Medulla oblongata (tissue), 1 donor: Measurements from ENCODE around the gene CDH23.

Experiments used
- DNase-seq: peaks from one replicate; pipeline ENCODE4 v3.0.0-alpha.2; 2015; ENCODE audit errors: extremely low spot score

Gene CDH23

DNA sequence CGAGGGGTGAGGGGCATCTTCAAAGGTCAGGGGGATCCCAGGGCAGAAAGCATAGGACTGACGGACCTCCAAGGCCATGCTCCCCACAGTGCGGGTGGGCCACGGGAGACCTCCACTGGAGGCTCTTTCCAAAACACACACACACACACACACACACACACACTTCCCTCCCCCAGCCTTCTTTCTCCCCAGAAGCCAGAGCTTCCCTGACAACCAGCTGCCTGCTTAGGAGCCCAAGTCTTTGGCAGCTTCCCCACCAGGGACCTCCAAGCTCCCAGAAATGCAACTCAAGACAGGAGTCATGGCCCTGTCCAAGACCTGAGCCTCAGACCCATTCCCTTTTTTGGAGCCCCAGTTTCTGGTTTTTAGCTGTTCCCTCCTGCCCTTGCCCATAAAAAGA is 323.6 kb downstream of the CDH23 start:
- DNase-seq: peak; percentile 50

DNA sequence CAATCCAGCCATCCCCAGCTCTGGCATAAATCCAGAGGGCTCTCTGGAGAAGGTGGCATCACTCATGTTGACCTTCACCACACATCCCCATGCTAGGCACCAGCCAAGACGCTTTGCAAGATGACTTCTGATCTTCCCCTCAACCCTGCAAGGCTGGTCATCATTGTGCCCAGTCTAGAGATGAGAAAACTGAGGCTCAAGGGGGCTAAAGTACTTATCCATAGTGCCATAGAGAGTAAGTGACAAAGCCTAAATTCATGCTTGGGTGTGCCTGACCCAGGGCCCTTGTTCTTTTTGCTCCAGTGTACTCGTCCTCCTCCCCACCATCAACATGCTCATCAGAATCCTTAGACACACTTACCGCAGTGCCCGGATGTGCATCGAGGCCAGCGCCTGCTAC is 324.6 kb downstream of the CDH23 start:
- DNase-seq: no peak

DNA sequence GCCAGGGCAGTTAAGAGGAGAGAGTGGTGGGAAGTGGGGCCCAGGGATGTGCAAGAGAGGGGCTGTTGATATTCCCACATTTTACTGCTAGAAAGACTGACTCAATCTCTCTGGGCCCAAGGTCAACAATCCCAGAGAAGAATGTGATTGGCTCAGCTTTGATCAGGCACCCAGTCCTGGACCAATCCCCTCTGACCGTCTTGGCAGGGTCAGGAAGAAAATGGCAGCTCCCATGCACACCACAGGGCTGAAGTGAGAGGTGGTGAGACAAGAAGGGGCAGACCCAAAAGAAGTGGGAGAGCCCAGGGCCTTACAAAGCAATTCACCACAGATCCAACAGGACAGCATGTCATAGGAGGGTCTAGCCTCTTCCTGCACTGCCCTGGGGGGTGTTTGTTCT is 326.1 kb downstream of the CDH23 start:
- no peak for DNase-seq

GRCh38 chr10:71723311-71723710 is 326.6 kb downstream of the CDH23 start:
- DNase-seq: no peak

DNA sequence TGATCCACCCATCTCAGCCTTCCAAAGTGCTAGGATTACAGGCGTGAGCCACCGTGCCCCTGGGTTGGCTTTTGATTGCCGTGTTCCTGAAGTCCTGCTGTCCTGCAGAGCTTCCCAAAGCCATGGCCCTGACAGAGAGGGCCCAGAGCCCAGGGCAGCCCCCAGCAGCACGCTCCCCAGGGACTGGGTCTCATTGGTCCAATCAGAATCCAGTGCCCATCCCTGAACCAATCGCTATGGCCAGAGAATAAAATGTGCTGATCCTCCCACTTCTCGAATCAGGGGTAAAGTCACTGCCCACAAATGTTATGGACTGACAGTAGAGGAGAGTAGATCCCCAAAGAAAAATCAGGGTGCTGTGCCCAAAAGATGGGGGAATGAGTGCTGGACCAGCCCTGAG is 327.8 kb downstream of the CDH23 start:
- no peak for DNase-seq

DNA sequence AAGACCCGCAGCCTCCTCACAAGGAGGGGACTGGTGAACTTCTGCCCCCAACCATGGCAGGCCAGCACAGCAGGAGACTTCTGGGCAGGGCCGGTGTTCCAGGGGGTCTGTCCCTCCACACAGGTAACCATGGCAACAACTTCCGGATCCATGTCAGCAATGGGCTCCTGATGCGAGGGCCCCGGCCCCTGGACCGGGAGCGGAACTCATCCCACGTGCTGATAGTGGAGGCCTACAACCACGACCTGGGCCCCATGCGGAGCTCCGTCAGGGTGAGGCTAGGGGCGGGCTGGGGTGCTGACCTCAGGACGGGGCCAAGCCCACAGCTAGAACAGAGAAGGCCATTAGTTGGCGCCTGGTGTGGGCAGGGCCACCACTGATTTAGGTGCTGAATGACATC is 328.5 kb downstream of the CDH23 start:
- DNase-seq: no peak

DNA sequence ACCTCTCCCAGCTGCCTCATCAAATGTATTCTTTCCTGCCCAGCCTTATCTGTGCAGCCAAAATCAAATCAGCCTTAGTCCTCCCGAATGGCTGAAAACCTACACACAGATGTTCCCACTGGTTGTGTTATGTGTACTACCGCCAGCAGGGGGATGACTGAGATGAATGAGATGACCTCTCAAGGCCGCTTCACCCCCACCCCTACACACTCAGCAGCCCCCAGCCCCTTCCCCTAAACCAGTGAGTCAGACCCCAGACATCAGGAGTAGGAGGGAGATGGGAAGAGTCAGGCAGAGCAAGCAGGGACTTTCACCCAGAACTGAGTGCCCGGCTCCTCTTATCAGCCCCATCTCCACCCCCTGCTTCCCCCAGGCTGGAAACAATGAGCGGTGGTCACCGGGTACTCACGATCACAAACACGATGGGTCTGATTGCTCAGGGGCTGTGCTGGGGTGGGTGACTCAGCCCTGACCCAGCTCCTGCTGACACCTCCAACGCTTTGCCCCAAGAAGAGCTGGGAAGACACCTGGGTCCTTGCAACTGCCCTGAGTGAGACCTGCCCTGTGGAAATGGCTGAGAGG is 329.4 kb downstream of the CDH23 start:
- no peak for DNase-seq

GRCh38 chr10:71726580-71727104 is 329.9 kb downstream of the CDH23 start:
- no peak for DNase-seq

DNA sequence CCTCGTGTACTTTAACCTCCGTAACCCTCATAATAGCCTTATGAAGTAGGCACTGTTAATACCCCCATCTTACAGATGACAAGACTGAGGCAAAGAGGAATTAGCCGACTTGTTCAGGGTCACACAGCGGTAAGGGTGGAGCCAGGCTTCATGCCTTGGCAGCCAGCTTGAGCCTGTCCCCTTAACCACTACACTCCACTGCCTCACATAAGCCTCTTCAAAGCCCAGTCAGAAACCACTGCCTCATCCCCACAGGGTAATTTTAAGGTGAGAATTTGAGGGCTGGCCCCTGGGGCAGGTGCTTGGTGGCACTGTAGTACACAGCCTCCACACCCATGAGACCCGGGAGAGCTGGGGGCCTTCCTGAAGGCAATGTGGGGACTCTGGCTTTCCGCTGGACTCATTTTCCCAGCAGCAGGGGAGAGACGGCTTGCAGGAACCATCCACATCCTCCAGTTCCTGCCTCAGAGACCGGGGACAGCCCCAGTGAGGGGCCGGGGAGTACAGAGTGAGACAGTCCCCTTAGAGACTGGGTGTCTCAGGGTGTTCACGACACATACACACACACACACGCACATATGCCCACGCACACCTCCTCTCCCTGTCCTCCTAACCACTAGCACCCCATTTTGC is 330.5 kb downstream of the CDH23 start:
- DNase-seq: no peak

DNA sequence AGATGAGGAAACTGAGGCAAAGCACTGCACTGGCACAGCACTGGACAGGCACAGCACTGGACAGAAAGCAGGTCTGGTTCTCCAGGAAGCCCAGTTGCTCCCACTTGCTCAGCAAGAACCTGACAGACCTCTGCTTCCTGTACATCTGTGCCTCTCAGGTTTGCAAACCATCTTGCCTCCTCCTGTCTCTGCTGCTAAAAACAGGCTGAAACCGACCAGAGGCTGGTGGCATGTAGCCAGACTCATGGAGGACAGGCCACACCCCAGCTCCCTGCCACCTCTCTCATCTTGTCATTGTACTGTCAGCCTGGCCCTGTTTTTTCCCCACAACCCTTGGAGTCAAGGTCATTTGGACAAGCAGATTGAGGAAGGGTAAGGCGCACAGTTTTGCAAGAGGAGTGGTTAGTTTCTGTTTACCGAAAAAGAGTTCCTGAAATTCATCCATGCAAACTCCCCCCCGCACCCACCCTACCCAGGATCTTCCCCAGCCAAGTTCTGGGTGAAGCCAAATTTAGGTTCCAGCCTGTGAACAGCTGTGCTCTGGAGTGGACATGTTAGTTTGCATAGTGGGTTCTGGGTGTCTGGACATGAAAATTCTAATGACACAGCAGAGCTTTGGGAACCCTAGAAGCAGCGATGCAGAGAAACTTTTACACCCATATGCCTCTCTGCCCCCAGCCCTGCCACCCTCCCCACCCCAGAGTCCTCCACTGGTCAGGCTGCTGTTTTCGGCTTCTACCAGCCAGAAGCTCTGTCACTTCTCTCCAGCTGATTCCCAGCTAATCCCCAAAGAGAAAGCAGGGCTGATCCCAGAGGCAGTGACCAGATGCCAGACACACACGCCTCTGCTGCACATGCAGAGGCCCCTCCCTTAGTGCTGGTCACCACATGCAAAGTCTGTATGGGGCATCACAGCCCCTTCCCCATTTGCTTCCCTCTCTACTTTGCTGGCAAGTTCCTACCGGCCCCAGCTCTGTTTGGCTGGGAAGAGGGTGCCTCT is 331.3 kb downstream of the CDH23 start:
- peak; percentile 59 for DNase-seq

DNA sequence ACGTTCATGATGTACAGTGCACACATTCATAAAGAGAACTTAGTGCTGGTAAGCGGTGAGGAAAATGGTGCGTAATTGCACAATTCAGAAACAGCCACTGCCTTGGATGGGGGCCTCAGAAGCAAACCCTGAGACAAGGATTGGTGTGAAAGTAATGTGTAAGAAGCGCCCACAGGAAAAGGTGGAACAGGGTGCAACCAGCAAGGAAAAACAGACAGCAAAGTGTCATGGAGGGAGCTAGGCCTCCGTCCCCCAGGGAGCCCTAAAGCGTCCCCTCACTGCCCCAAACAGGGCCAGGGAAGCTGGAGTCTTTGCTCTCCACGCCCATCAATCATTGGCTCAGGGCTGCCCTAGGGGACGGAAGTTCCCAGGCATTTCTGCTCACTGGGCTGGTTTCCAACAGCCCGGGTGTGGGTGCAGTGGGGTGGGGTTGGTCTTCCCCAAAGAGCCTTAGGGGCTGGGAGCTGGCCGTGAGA is 332.5 kb downstream of the CDH23 start:
- peak; percentile 54 for DNase-seq

DNA sequence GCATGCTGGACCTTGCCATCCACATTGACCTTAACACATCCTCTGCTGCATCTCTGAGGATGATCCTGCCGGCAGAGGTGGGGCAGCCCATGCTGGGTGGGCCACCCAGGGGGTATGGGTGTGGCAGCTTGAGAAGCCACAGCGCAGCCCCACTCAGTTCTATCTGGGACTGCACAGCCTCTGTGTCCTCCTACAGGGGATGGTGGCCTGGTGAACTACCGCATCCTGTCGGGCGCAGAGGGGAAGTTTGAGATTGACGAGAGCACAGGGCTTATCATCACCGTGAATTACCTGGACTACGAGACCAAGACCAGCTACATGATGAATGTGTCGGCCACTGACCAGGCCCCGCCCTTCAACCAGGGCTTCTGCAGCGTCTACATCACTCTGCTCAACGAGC is 335.1 kb downstream of the CDH23 start:
- DNase-seq: no peak

GRCh38 chr10:71734797-71735196 is 338.1 kb downstream of the CDH23 start:
- DNase-seq: no peak

- DNase-seq: no peak
These were observed 339.2 kb downstream of the CDH23 start for GRCh38 chr10:71735709-71736569.

DNA sequence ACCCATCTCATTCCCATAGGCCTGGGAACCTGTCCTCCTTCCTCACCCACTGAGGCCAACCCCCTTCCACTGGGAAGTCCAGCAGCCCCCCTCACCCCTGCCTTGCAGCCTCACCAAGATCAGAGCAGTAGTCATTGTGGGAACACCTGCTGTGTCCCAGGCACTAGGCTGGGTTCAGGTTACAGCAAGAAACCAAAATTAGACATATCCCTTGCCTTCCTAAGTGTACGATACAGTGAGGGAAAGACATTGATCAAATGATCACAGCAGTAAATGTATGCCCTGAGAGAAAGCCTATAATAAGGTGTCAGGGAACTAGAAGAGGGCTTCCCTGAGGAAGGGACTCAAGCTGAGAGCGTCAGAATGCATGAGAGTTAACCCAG is 339.8 kb downstream of the CDH23 start:
- no peak for DNase-seq

DNA sequence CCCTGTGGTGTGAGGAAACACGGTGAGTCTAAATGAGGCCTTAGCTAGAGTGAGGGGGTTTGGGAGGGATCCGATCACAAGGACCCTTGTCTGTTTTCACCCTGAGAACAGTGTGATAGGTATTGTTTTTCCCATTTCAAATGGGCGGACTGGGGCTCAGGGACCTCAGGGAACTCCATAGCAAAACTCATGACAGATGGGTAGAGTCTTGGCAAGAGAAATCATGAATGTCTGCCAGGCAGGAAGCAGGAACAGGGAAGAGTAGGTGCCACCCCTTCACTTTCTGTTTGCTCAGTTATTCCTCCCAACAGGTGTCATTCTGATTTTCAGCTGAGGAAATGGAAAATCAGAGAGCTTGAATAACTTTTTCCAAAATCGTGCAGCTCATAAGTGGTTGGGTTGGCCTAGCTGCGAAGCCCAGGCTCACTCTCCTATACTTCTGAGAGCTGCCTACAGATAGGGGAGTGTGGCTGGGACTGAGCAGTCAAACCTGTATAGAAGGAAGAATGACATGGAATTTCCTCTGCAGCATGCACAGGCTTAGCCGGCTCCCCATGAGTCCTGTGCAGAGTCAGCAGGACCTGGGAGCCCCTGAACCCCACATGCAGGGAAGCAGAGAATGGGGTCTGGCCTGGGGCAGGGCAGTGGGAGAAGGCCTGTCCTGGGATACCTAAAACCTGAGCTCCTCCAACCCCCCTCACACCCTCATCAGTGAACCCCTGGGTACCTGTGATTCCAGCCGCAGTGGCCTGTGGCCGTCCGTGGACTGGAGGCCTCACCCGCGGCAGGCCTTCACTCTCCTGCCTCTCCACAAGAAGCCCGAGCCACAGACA is 340.5 kb downstream of the CDH23 start:
- no peak for DNase-seq

DNA sequence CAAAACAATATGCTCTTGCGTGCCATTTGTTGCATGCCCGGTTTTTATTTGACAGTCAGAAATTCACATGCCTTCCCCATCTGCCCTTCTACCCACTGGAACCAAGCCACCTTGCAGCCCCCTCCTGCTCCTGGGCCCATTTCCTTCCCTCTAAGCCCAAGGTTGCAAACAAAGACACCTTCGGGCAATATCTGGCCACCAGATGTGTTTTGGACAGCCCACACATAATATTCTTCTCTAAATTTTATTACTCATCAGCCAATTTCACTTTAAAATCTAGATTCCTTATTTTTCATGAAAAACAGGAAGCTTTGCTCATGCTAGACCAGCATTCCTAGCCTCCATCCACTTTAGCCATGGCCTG is 341.1 kb downstream of the CDH23 start:
- DNase-seq: no peak

- DNase-seq: no peak
These were observed 342.7 kb downstream of the CDH23 start for GRCh38 chr10:71739358-71739900.

DNA sequence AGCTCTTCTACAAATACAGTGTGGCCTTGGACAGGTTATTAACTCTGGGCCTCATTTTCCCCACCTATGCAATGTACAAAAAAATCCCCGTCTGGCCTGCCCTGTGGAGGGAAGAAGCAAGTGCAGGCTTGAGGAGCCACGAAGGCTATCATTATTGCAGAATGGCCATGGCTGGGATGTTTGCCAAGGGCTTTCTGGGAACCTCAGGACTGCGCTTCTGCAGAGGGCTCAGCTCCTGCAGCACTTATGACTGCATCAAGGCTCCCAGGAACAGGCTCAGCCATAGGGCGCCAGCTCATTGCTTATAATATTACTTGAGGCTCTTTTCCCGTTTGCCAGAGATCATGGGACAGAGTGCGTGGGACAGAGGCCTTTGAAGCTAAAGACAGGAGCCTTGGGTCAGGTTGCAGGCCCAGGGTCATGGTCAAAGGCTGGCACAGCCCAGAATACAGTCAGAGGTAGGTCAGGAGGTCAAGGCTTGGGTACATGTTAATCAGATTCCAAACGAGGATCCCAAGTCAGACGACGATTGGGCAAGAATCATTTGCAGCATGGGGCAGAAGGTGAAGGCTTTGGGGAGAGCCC is 343.4 kb downstream of the CDH23 start:
- DNase-seq: peak; percentile 60

GRCh38 chr10:71741029-71741428 is 344.3 kb downstream of the CDH23 start:
- DNase-seq: no peak
